Inferior parietal cortex (tissue), 1 donor: ENCODE results near the gene INAVA.

Experiments
- DNase-seq: peaks from one replicate; pipeline ENCODE4 v3.0.0-alpha.2; 2016; ENCODE audit errors: extremely low spot score

The INAVA gene

GRCh38 chr1:200894712-200895442 is at the start of gene INAVA:
Gene INAVA, plus strand, starts transcription at chr1:200894900. Its CDS starts 3,501 bp downstream, at chr1:200898401.
- no peak for DNase-seq

- DNase-seq = no peak
Measured at GRCh38 chr1:200845360-200845759, 49.3 kb upstream of the INAVA start.

- DNase-seq = no peak
Measured at GRCh38 chr1:200846398-200846797, 48.3 kb upstream of the INAVA start.

DNA sequence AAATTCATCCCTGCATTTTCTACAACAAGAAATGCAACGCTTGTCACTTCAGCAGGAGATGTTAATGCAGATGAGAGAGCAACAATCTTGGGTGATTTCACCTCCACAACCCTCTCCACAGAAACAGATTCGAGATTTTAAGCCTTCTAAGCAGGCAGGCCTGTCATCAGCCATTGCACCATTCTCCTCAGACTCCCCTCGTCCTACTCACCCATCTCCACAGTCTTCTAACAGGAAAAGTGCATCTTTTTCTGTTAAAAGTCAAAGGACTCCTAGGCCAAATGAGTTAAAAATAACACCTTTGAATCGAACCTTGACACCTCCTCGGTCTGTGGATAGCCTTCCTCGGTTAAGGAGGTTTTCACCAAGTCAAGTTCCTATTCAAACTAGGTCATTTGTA is 45.3 kb upstream of the INAVA start:
- no peak for DNase-seq

DNA sequence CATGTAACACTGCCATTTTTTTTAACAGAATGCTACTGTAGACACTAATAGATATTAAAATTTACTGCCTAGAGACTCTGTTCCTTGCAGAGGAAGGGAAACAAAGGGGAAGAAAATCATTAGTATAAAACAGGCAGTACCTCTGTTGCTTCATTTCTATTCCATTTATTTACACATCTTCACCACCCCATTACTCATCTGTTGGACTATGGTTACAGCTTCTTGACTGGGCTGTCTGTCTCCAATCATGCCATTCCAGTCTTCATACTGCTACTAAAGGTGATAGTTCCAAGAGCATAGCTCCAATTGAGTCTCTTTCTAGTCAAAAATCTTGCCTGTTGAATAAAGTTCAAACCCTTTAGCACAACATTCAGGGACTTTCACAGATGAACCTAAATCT is 44.1 kb upstream of the INAVA start:
- no peak for DNase-seq

DNA sequence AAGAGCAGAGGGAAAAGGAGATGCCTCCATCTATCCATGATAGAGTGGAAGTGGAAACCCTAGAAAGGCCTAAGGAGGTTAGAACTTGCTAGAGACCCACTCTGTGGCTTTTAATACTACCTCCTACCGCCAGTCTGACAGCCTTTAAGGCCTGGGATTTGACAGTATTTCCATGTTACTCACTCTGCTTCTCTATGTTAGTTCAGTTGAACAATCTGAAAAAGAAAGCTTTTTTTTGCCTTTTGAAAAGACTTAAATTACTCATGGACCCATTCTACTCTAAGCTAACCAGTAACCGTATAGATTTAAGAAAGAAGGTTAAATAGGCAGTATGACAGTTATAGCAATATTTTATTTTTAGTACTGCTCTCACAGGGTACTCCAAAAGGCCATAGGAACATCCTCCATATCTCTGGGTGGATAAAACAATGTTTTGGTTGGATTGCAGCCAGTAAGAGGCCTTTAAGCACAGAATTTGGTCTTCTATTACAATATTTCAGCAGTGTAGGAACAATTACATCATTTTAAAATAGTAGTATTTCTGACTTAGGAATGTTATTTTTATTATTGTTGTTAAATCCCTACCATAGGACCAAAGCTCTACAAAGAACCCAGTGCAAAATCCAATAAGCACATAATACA is 37.9 kb upstream of the INAVA start:
- no peak for DNase-seq

GRCh38 chr1:200857804-200858203 is 36.9 kb upstream of the INAVA start:
- DNase-seq = no peak

- no peak for DNase-seq
Measured at GRCh38 chr1:200861937-200862647, 32.6 kb upstream of the INAVA start.

DNA sequence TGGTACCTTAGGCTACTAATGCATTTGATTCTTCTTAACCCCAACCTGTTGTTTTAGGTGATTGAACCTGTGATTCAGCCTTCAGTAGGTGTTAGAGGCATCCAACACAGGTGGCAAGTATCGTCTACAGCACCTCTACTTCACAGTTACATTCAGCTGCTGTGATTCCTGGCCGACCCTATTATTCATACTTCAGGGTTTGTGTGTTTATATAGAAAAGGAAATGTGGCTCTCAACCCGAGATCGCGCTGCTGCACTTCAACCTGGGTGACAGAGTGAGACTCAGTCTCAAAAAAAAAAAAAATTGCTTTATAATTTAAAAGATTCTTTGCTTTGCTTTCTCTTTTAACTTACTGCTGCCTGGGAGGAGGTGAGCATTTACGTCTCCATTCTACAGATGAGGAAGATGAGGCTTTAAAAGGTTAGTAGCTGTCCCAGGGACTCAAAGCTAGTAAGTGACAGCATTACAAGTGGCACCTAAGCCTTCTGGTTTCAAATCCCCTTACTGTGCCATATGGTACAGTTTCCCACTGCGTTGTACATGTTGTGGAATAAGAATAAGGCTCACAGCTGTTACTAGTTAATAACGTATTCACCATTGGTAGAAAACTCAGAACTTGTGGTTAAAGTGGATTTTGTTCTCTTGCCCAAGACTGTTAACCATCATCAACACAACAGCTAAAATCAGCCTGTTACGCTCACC is 31.8 kb upstream of the INAVA start:
- no peak for DNase-seq

DNA sequence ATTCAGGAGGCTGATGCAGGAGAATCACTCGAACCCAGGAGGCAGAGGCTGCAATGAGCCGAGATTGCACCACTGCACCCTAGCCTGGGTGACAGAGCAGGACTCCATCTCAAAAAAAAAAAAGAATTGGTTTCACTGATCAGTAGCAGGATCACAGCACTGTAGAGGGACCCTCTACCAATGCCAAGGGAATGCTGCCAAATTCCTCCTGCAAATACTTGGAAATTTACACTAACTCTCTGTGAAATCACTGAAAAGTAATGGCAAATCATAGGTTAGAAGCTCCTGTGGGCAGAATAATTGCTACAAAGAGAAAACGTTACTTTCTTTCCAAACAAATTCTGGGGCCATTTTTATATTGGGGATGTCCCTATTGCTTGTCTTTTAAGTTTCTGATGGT is 28.6 kb upstream of the INAVA start:
- no peak for DNase-seq

DNA sequence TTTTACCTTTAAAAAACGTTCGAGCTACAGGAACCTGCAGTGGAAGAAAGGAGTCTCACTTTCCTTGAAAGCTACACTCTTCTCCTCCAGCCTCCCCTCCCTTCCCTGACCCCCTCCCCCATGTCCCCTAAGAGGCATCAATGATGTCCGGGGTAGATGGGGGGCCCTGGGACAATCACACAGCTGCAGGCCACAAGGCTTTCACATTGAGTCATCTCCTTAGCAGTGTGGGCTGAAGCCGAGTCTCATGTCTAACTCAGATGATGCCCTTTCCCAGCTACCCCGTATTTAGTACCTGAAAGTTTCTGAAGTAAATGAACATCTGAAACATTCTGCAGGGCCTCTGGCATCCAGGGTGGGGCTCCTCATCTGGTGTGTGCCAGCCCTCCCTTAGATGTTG is 28.2 kb upstream of the INAVA start:
- DNase-seq = no peak

- no peak for DNase-seq
Measured at GRCh38 chr1:200867018-200867811, 27.5 kb upstream of the INAVA start.

DNA sequence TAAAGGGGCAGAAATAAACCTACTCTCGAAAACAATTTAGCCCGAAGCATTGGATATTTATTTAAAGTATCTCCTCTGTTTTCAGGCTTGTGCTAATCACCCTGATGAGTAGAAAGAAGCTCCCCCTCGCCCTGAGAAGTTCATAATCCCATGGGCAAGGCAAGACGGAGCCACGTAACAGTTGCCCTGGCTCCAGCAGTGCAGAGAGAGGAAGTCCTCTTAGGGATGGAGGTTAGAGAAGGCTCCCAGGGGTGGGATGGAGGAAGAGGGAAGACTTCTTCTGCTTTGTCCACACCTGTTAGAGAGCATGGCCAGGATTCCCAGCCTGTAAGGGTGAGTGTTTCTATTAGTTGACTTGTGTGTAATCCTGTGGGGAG is 25.3 kb upstream of the INAVA start:
- no peak for DNase-seq

DNA sequence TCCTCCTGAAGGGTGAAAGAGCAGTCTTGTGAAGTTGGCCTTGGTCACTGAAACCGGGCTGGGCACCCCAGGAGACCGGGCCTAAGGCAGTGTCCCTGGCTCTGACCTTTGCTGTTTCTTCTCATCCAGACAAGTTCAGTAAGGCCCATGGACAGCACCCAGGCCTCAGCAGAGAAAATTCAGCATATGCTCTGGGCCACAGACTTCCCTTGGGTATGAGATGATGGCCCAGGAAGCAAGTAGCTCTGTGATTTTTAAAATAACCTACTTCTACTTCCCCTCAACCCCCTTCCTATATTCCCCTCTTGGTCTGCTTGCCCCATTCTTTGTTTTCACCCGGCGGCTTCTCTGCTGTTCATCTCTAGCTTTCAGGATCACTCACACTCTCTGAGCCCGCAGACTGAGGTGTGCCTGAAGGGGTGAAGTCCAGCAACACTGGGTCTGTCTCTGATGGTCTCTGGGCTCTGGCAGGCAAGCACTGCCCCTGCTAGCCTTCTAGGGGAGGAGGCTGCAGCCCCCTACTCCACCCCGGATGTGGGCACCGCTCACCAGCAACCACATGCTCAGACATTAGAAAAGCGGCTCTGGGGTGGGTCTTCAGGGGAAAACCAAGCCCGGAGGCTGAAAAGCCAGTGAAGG is 24.8 kb upstream of the INAVA start:
- DNase-seq = no peak

DNA sequence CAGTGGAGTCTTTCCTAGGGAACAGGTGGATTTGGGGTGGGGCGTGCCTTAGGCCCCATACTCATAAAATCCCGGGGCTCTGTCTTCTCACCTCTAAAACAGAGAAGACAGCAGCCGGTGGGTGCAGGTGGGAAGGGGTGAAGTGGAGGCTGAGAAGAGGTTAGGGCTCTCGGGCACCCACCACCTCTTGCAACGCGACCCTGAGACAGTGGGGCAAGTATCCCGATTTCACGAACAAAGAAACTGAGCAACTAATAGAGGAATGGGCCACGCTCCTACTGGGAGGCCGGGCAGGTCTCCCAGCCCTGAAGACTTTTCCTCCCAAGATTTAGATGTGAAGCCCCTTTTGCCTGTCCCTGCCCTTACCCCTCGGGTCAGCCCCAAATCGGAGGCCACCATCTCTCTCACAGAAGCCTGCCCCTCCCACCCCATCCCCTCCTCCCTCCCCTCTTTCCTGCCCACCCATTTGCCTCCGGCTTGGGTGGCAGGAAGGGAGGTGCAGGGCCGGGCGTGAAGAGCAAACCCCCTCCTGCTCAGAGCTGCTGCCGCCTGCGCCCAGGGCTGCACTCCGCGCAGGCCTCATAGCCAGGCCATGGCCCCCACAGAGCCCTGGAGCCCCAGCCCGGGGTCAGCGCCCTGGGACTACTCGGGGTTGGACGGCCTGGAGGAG is 22.1 kb upstream of the INAVA start, which contains the start of gene GPR25:
Gene GPR25, plus strand, starts transcription at position 536 of the 670 bp plus-strand sequence. Its CDS starts 57 bp downstream, at position 593.
- no peak for DNase-seq

- DNase-seq = no peak
Measured at GRCh38 chr1:200873116-200873670, 21.5 kb upstream of the INAVA start.

- DNase-seq = no peak
Measured at GRCh38 chr1:200873671-200874397, 20.9 kb upstream of the INAVA start.

GRCh38 chr1:200874694-200875093 is 20.0 kb upstream of the INAVA start:
- no peak for DNase-seq

DNA sequence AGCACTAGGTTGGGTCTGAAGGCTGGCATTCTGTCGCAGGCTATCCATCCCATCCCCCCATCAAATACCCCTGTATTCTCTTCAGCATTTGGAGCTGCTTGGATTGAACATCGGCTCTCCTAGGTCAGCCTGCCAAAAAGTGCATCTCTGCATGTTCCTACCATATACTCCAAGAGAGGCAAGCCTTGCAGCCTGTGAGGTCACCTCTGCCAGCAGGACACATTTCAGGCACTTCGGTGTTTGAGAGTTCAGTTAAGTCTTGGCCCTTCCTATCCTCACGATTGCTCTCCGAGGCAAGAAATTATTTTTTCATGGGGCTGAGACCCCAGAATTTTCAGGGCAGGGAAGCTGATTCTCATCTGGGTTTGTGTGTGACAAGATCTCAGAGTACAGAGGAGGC is 19.3 kb upstream of the INAVA start:
- no peak for DNase-seq
